PFSK-1 (cell line): ENCODE results near the gene CLEC4G.

Experiments used
- FOXP2 ChIP-seq: optimal IDR thresholded peaks from 2 replicates; pipeline ENCODE3; 2011; ENCODE audit warnings: borderline replicate concordance, control low read depth, inconsistent platforms; ENCODE audit not compliant: insufficient read depth; ENCODE audit errors: extremely low read length, extremely low read depth
- POLR2AphosphoS5 ChIP-seq: IDR thresholded peaks from 2 replicates; pipeline ENCODE4 v1.6.1; 2012; ENCODE audit warnings: low read depth, mild to moderate bottlenecking, control low read depth, low read length, moderate library complexity
- SIN3A ChIP-seq: IDR thresholded peaks from 2 replicates; pipeline ENCODE4 v1.6.1; 2012; ENCODE audit warnings: mild to moderate bottlenecking, low read length, moderate library complexity, borderline replicate concordance; ENCODE audit not compliant: insufficient read depth
- TAF1 ChIP-seq: IDR thresholded peaks from 2 replicates; pipeline ENCODE4 v1.6.1; 2012; ENCODE audit warnings: low read length, control low read depth, borderline replicate concordance; ENCODE audit not compliant: insufficient read depth
- TF ChIP-seq, protein P1 (sequence below), 2 experiments: IDR thresholded peaks; 2 replicates each; pipeline versions ENCODE4 v1.6.1 to v1.8.0; 2011 to 2012; ENCODE audit warnings: low read depth in 2 of 2, low read length in 2 of 2, control low read depth in 1 of 2, inconsistent platforms in 1 of 2, mild to moderate bottlenecking in 1 of 2, moderate library complexity in 1 of 2; ENCODE audit not compliant: insufficient read depth in 1 of 2

Gene CLEC4G

DNA sequence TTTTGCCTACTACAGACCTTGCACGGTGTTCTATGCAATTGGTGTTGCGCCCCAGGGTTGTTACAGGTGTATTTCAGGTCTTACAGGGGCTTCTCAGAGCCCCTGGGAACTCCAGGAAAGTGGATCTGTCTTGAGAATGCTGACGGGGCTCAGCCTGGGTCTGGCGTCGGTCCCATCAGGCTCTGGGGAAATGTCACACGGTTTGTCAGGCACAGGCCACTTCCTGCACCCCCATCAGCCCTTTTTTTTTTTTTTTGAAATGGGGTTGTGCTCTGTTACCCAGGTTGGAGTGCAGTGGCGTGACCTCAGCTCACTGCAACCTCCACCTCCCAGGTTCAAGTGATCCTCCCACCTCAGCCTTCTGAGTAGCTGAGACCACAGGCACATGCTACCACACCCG, 13.2 kb downstream of the CLEC4G start:
- TF ChIP-seq, protein P1, sequence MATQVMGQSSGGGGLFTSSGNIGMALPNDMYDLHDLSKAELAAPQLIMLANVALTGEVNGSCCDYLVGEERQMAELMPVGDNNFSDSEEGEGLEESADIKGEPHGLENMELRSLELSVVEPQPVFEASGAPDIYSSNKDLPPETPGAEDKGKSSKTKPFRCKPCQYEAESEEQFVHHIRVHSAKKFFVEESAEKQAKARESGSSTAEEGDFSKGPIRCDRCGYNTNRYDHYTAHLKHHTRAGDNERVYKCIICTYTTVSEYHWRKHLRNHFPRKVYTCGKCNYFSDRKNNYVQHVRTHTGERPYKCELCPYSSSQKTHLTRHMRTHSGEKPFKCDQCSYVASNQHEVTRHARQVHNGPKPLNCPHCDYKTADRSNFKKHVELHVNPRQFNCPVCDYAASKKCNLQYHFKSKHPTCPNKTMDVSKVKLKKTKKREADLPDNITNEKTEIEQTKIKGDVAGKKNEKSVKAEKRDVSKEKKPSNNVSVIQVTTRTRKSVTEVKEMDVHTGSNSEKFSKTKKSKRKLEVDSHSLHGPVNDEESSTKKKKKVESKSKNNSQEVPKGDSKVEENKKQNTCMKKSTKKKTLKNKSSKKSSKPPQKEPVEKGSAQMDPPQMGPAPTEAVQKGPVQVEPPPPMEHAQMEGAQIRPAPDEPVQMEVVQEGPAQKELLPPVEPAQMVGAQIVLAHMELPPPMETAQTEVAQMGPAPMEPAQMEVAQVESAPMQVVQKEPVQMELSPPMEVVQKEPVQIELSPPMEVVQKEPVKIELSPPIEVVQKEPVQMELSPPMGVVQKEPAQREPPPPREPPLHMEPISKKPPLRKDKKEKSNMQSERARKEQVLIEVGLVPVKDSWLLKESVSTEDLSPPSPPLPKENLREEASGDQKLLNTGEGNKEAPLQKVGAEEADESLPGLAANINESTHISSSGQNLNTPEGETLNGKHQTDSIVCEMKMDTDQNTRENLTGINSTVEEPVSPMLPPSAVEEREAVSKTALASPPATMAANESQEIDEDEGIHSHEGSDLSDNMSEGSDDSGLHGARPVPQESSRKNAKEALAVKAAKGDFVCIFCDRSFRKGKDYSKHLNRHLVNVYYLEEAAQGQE (IDR thresholded peaks at IDR 0.05; ENCODE audit: insufficient read depth in 1 of 2, low read depth in 2 of 2, low read length in 2 of 2): no peak
- no peak for TF ChIP-seq TAF1
- no peak for TF ChIP-seq POLR2AphosphoS5
- TF ChIP-seq SIN3A: no peak
- TF ChIP-seq FOXP2: no peak

- TF ChIP-seq, protein P1 (IDR thresholded peaks at IDR 0.05; ENCODE audit: insufficient read depth in 1 of 2, low read depth in 2 of 2, low read length in 2 of 2): no peak
- no peak for TF ChIP-seq POLR2AphosphoS5
- no peak for TF ChIP-seq SIN3A
- TF ChIP-seq TAF1: no peak
- no peak for TF ChIP-seq FOXP2
These were observed 15.1 kb downstream of the CLEC4G start for GRCh38 chr19:7716762-7717161.

DNA sequence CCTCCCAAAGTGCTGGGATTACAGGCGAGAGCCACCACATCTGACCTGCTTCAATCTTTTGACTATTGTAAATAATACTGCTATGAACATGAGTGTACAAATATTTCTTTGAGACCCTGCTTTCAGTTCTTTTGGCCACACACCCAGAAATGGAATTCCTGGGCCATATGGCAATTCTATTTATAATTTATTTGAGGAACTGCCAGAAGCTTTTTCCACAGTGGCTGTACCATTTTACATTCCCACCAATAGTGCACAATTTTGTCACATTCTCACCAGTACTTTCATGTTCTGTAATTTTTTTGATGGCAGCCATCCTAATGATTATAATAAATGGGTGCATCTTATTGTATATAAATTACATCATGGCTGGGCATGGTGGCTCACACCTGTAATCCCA, 16.2 kb downstream of the CLEC4G start:
- no peak for TF ChIP-seq POLR2AphosphoS5
- TF ChIP-seq, protein P1 (IDR thresholded peaks at IDR 0.05; ENCODE audit: insufficient read depth in 1 of 2, low read depth in 2 of 2, low read length in 2 of 2): no peak
- TF ChIP-seq TAF1: no peak
- no peak for TF ChIP-seq SIN3A
- no peak for TF ChIP-seq FOXP2

DNA sequence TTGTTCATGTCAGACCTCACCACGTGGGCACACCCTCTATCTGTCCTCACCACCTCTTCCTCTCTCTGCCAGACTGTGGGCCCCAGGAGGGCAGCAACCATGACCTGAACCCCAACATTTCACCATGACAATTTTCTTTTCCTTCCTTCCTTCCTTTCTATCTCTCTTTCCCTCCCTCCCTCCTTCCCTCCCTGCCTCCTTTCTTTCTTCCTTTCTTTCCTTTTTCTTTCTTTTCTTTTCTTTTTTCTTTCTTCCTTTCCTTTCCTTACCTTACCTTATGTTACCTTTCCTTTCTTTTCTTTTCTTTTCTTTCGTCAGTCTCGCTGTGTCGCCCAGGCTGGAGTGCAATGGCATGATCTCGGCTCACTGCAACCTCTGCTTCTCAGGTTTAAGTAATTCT, 21.3 kb downstream of the CLEC4G start:
- no peak for TF ChIP-seq SIN3A
- TF ChIP-seq TAF1: no peak
- no peak for TF ChIP-seq FOXP2
- TF ChIP-seq POLR2AphosphoS5: no peak
- TF ChIP-seq, protein P1 (IDR thresholded peaks at IDR 0.05; ENCODE audit: insufficient read depth in 1 of 2, low read depth in 2 of 2, low read length in 2 of 2): no peak

DNA sequence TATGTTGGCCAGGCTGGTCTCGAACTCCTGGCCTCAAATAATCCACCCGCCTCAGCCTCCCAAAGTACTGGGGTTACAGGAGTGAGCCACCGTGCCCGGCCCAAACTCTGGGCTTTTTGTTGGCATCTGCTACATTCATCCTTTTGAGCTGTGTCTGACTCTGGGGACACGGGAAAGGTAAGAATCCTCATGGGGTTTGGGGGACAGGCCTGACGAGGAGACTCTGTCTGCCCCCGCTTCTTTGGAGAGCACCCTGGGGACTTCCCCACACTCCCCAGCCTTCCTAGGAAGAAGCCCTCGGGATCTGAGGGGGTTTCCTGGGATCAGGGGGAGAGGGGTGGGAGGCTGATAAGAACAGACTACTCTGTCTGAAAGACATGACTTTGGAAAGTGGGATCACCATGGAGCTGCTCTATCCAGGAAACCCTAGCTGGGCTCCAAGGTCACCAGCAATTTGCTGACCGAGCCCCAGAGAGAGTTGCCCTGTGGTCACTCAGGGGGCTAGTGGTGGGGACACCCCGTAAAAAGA, 21.9 kb downstream of the CLEC4G start:
- no peak for TF ChIP-seq FOXP2
